Upper lobe of right lung (tissue), 1 donor: Measurements from ENCODE around the gene ENPP6. TPM values are rescaled to one million over a fixed set of nuclear protein-coding genes. Genes with fewer than 3 reads are reported as not detected.

ENCODE experiments used
- ATAC-seq: fragments of 200-7000 bp; cut with Tn5 transposase; one replicate; pipeline ENCODE4 v1.9.1; 2020; ENCODE audit warnings: mild to moderate bottlenecking, moderate library complexity
- DNase-seq: peaks from one replicate; pipeline ENCODE4 v3.0.0-alpha.2; 2020
- H3K27ac ChIP-seq: fragments of 200-600 bp; one replicate; pipeline ENCODE4 v1.8.0; 2022
- H3K27me3 ChIP-seq: fragments of 200-600 bp; one replicate; pipeline ENCODE4 v1.8.0; 2022; ENCODE audit warnings: mild to moderate bottlenecking
- H3K36me3 ChIP-seq: fragments of 200-600 bp; one replicate; pipeline ENCODE4 v1.8.0; 2022
- H3K4me1 ChIP-seq: fragments of 200-600 bp; one replicate; pipeline ENCODE4 v1.8.0; 2022
- H3K4me3 ChIP-seq: fragments of 200-600 bp; one replicate; pipeline ENCODE4 v1.8.0; 2022; ENCODE audit warnings: mild to moderate bottlenecking
- H3K9me3 ChIP-seq: fragments of 200-600 bp; one replicate; pipeline ENCODE4 v1.8.0; 2022
- intact Hi-C: fragments of 100-400 bp; cut with DNase I; formaldehyde crosslinking; loops from one replicate; pipeline ENCODE4 v1.11.0; 2022
- total RNA-seq: library from RNA; stranded (reverse); fragmentation: NEBNext Ultra II Directional; extraction: Animal tissue kit (Norgen Biotek cat#: 25700); gene quantifications from one replicate; pipeline ENCODE4 v1.2.1, GENCODE V29; 2021
- TF ChIP-seq, protein P1 (sequence below): fragments of 200-600 bp; IDR thresholded peaks from one replicate; pipeline ENCODE4 v1.8.0; 2022; ENCODE audit warnings: antibody characterized with exemption
- donor health status: DM: no; HTN: yes; CAD: no; lungs with severe emphysema.

ENPP6 gene
- total RNA-seq, 1 donor from 2014 or later, result 0.12 TPM

- DNase-seq (no peak), ATAC-seq (no peak)
- Histone ChIP-seq H3K27ac (no peak overlapping the region), H3K27me3 (no peaks in the 10 kb centered on the region), H3K4me3 (no peak overlapping the region), H3K36me3 (no peaks in the 10 kb centered on the region), H3K4me1 (no peaks in the 10 kb centered on the region), H3K9me3 (no peaks in the 10 kb centered on the region)
- TF ChIP-seq, protein P1, sequence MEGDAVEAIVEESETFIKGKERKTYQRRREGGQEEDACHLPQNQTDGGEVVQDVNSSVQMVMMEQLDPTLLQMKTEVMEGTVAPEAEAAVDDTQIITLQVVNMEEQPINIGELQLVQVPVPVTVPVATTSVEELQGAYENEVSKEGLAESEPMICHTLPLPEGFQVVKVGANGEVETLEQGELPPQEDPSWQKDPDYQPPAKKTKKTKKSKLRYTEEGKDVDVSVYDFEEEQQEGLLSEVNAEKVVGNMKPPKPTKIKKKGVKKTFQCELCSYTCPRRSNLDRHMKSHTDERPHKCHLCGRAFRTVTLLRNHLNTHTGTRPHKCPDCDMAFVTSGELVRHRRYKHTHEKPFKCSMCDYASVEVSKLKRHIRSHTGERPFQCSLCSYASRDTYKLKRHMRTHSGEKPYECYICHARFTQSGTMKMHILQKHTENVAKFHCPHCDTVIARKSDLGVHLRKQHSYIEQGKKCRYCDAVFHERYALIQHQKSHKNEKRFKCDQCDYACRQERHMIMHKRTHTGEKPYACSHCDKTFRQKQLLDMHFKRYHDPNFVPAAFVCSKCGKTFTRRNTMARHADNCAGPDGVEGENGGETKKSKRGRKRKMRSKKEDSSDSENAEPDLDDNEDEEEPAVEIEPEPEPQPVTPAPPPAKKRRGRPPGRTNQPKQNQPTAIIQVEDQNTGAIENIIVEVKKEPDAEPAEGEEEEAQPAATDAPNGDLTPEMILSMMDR, result no peak
- intact Hi-C loops, result no loop called here
Measured at GRCh38 chr4:184188443-184189400, 29.0 kb downstream of the ENPP6 start.

GRCh38 chr4:184177271-184177670 lies 40.4 kb downstream of the ENPP6 start:
- H3K9me3 ChIP-seq, result no peaks in the 10 kb centered on the region
- no peak overlapping the region for H3K27ac ChIP-seq
- H3K27me3 ChIP-seq, result no peaks in the 10 kb centered on the region
- no peak overlapping the region for H3K4me3 ChIP-seq
- ATAC-seq, result no peak
- intact Hi-C loops, result no loop called here
- TF ChIP-seq, protein P1, result no peak
- no peak for DNase-seq
- no peaks in the 10 kb centered on the region for H3K36me3 ChIP-seq
- H3K4me1 ChIP-seq, result no peaks in the 10 kb centered on the region

- TF ChIP-seq, protein P1, result no peak
- ATAC-seq (no peak), DNase-seq (no peak)
- H3K27ac ChIP-seq, result no peak overlapping the region
- no peak overlapping the region for H3K4me3 ChIP-seq
- H3K9me3 ChIP-seq, result no peaks in the 10 kb centered on the region
- no peaks in the 10 kb centered on the region for H3K27me3 ChIP-seq
- intact Hi-C loops, result no loop called here
- H3K4me1 ChIP-seq, result no peaks in the 10 kb centered on the region
- no peaks in the 10 kb centered on the region for H3K36me3 ChIP-seq
Measured at GRCh38 chr4:184174571-184175488, 42.8 kb downstream of the ENPP6 start.

- TF ChIP-seq, protein P1, result no peak
- intact Hi-C loops, result no loop called here
- no peak for DNase-seq
- Histone ChIP-seq H3K4me3 (no peak overlapping the region), H3K27me3 (peaks cover 9% of the 10 kb centered on the region), H3K4me1 (peaks cover 3% of the 10 kb centered on the region), H3K27ac (no peak overlapping the region), H3K36me3 (no peaks in the 10 kb centered on the region), H3K9me3 (no peaks in the 10 kb centered on the region)
- no peak for ATAC-seq
Measured at GRCh38 chr4:184171011-184171410, 46.7 kb downstream of the ENPP6 start.

DNA sequence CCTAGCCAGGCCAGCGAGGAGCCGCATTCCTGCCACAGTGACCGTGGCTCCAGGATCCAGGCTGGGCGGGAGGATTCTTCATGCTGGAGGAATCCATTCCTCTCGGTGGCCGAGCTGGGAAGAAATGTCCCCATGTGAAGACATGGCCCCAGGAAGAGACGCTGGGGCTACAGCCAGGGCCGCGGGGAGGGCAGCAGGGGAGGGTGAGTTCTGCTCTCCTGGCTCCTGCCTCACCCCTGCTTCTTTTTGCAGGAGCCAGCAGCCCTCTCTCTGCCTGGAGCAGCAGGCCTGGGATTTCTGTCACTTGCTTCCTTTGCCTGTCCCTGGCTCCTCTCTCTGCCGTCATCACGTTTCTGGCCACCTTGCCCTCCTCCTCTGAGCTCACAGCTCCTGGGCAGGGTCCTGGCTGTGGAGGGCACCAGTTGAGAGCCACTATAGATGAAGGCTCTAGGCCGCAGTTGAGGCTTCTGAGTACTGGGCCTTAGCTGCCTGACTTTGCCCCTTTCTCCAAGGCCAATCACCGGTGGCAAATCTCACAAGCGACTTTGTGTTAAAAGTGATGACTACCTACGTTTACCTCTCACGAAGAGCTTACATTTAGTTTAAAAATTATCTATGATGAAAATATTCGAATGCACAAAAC lies 48.3 kb downstream of the ENPP6 start:
- Histone ChIP-seq H3K9me3 (no peaks in the 10 kb centered on the region), H3K27me3 (peaks cover 9% of the 10 kb centered on the region), H3K36me3 (no peaks in the 10 kb centered on the region), H3K4me3 (no peak overlapping the region), H3K27ac (no peak overlapping the region), H3K4me1 (peaks cover 3% of the 10 kb centered on the region)
- TF ChIP-seq, protein P1, result no peak
- intact Hi-C loops, result loop anchor here (5.0 kb wide), 1 partner anchor 327 kb away; no protein-coding TSS in a partner anchor
- DNase-seq (no peak), ATAC-seq (no peak)
